Erythroblast (primary cell): ENCODE data around the gene TSPAN19.

Experiments used
- DNase-seq, 2 experiments: peaks; one replicate each; lab custom pipeline; 2025; lab: John Stamatoyannopoulos, UW
- GATA1 ChIP-seq: IDR thresholded peaks from 2 replicates; pipeline ENCODE4 v1.6.1; 2011; ENCODE audit warnings: low read depth, mild to moderate bottlenecking, control low read depth, low read length, moderate library complexity
- POLR2A ChIP-seq: IDR thresholded peaks from 2 replicates; pipeline ENCODE4 v1.6.1; 2011; ENCODE audit warnings: mild to moderate bottlenecking, low read length

Gene TSPAN19

GRCh38 chr12:85036234-85036707, at the start of gene TSPAN19, which contains the start of gene LRRIQ1:
Gene TSPAN19, minus strand, starts transcription at chr12:85036277. Its CDS starts 6,331 bp downstream, at chr12:85029946.
Gene LRRIQ1, plus strand, starts transcription at chr12:85036351. Its CDS starts 1,826 bp downstream, at chr12:85038177.
- TF ChIP-seq POLR2A (no peak), GATA1 (no peak)
- peak; percentile 8 to 14 for DNase-seq

GRCh38 chr12:85085066-85085465, 49.0 kb upstream of the TSPAN19 start:
- DNase-seq, result no peak
- TF ChIP-seq GATA1 (no peak), POLR2A (no peak)

- peak; percentile 4 to 13 for DNase-seq
These were observed 40.8 kb upstream of the TSPAN19 start for GRCh38 chr12:85076688-85077430.

GRCh38 chr12:85072826-85073225, 36.7 kb upstream of the TSPAN19 start:
- DNase-seq, result no peak
- TF ChIP-seq GATA1 (no peak), POLR2A (no peak)

More at GRCh38 chr12:85076688-85077430, 40.8 kb upstream of the TSPAN19 start:
- no peak for TF ChIP-seq GATA1
- TF ChIP-seq POLR2A, result no peak

GRCh38 chr12:85065837-85066482, 29.9 kb upstream of the TSPAN19 start:
- no peak for DNase-seq
- no peak for TF ChIP-seq GATA1
- TF ChIP-seq POLR2A, result no peak

GRCh38 chr12:85060916-85061315, 24.8 kb upstream of the TSPAN19 start:
- DNase-seq, result no peak
- TF ChIP-seq POLR2A, result no peak
- TF ChIP-seq GATA1, result no peak

- TF ChIP-seq POLR2A (no peak), GATA1 (no peak)
These were observed 23.5 kb upstream of the TSPAN19 start for GRCh38 chr12:85059594-85059993.

GRCh38 chr12:85058339-85058738, 22.3 kb upstream of the TSPAN19 start:
- DNase-seq, result no peak
- TF ChIP-seq GATA1, result no peak
- no peak for TF ChIP-seq POLR2A

More at GRCh38 chr12:85059594-85059993, 23.5 kb upstream of the TSPAN19 start:
- DNase-seq, result no peak

- DNase-seq, result peak; percentile 30 to 64
- TF ChIP-seq GATA1 (no peak), POLR2A (no peak)
These were observed 21.4 kb upstream of the TSPAN19 start for GRCh38 chr12:85057370-85057963.

GRCh38 chr12:85043829-85044228, 7.8 kb upstream of the TSPAN19 start:
- DNase-seq, result no peak

GRCh38 chr12:85041395-85041794, 5.3 kb upstream of the TSPAN19 start:
- no peak for TF ChIP-seq POLR2A
- TF ChIP-seq GATA1, result no peak
- no peak for DNase-seq

More at GRCh38 chr12:85043829-85044228, 7.8 kb upstream of the TSPAN19 start:
- TF ChIP-seq GATA1 (no peak), POLR2A (no peak)

- DNase-seq, result no peak
- TF ChIP-seq POLR2A (no peak), GATA1 (no peak)
These were observed 656 bp upstream of the TSPAN19 start for GRCh38 chr12:85036733-85037132.

- peak in 1 of 2 experiments; percentile 11 for DNase-seq
- TF ChIP-seq POLR2A (no peak), GATA1 (no peak)
These were observed 6.6 kb downstream of the TSPAN19 start for GRCh38 chr12:85029456-85029855.
